Stimulated activated CD4-positive, alpha-beta T cell treated with anti-CD3 and anti-CD28 coated beads, Interleukin-12 subunit alpha, Interleukin-12 subunit beta, amount 100 ng/mL, for 24 hours (primary cell): ENCODE results near the gene C1GALT1C1L.
"Not testable (repeated sequence)": the region's sequence is repeated elsewhere in the genome, so short reads cannot be mapped to it uniquely, and the experiment has no call there.

Experiments
- DNase-seq, 2 experiments: peaks; one replicate each; pipeline ENCODE4 v3.0.0-alpha.2; 2020; ENCODE audit warnings: low read depth in 2 of 2

Gene C1GALT1C1L

GRCh38 chr2:43653506-43653905 lies 22.7 kb downstream of the C1GALT1C1L start:
- DNase-seq = no peak

- DNase-seq = no peak
These were observed 27.1 kb downstream of the C1GALT1C1L start for GRCh38 chr2:43648994-43649701.

GRCh38 chr2:43643680-43644079 lies 32.5 kb downstream of the C1GALT1C1L start:
- no peak for DNase-seq

- no peak for DNase-seq
These were observed 33.9 kb downstream of the C1GALT1C1L start for GRCh38 chr2:43642363-43642762.

- peak; percentile 78 to 93 for DNase-seq
These were observed 39.0 kb downstream of the C1GALT1C1L start, which contains the start of gene PLEKHH2 for GRCh38 chr2:43637030-43637803. Gene PLEKHH2 (plus strand): TSS chr2:43637260. CDS start chr2:43644674, 7,414 bp downstream.

GRCh38 chr2:43636621-43637020 lies 39.6 kb downstream of the C1GALT1C1L start:
- DNase-seq = peak in 1 of 2 experiments; percentile 3

- not testable (repeated sequence) for DNase-seq
These were observed 40.1 kb downstream of the C1GALT1C1L start for GRCh38 chr2:43636153-43636552.

GRCh38 chr2:43634604-43635306 lies 41.5 kb downstream of the C1GALT1C1L start:
- no peak for DNase-seq

GRCh38 chr2:43631618-43632317 lies 44.5 kb downstream of the C1GALT1C1L start:
- no peak for DNase-seq
